Stimulated activated CD8-positive, alpha-beta memory T cell treated with anti-CD3 and anti-CD28 coated beads, Interleukin-12 subunit alpha, Interleukin-12 subunit beta, amount 100 ng/mL, for 24 hours (primary cell): ENCODE results near the gene DCAF4L1.
A peak's percentile ranks its signal among the peaks of the same experiment; 100 is the strongest.

Source experiments
- DNase-seq: peaks from one replicate; pipeline ENCODE4 v3.0.0-alpha.2; 2020; ENCODE audit errors: extremely low read depth

The DCAF4L1 gene, protein sequence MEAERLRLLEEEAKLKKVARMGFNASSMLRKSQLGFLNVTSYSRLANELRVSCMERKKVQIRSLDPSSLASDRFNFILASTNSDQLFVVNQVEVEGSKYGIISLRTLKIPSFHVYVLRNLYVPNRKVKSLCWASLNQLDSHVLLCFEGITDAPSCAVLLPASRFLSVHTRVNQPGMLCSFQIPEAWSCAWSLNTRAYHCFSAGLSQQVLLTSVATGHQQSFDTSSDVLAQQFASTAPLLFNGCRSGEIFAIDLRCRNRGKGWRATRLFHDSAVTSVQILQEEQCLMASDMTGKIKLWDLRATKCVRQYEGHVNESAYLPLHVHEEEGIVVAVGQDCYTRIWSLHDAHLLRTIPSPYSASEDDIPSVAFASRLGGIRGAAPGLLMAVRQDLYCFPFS

DNA sequence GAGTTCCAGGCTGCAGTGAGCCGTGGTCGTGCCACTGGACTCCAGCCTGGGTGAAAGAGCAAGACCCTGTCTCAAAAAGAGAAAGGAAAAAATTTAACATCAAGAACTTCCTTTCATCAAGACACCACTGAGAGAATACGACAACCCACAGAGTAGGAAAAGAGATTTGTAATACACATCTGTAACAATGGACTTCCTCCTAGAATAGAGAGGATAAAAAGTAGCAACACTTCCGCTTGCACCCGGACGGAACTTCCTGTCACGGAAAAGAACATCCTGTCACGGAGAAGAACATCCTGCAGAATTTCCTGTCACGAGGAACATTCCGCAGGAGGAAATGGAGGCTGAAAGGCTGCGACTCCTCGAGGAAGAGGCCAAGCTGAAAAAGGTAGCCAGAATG is at the start of gene DCAF4L1:
Gene DCAF4L1 (plus strand): TSS at position 301 of the 400 bp plus-strand sequence. CDS start 37 bp downstream, at position 338.
- DNase-seq: no peak

GRCh38 chr4:41932988-41933387 is 48.6 kb upstream of the DCAF4L1 start:
- DNase-seq: no peak

GRCh38 chr4:41933997-41934503 is 47.5 kb upstream of the DCAF4L1 start:
- no peak for DNase-seq

DNA sequence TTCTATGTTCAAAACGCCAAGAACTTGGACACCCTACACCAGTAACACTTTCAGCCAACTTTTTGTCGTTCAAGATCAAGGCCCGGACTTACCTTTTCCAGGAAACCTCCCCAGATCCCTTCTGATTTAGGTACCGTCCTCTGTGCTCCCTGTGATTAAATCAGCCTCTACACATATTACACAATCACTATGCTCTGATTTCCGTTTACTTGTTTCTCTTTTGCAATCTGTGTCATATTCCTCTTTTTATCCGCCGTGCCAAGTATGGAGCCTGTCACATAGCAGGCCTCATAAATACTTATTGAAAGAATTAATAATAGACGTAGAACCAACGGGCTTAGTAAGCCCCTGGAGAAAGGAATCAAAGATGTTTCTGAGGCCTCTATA is 47.0 kb upstream of the DCAF4L1 start:
- DNase-seq: no peak

DNA sequence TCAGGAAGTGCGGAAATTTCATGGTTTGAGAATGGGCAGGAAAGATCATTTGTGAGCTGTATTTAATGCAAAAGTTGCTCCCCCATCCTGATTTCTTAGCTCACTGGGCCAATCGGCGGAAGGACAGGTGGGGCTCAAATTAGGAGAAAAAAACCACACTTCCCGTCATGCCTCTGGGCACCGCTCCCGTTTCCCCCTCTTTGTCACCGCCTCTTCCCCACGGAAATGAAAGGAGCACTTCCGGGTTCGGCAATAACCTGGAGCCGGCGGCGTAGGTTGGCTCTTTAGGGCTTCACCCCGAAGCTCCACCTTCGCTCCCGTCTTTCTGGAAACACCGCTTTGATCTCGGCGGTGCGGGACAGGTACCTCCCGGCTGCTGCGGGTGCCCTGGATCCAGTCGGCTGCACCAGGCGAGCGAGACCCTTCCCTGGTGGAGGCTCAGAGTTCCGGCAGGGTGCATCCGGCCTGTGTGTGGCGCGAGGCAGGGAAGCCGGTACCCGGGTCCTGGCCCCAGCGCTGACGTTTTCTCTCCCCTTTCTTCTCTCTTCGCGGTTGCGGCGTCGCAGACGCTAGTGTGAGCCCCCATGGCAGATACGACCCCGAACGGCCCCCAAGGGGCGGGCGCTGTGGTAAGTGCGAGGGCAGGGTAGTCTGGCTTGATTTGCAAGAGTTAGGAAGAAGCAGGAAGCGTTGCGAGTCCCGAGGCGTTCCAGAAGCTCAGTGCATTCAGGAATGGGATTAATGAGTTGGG is 46.5 kb upstream of the DCAF4L1 start, which contains the start of gene TMEM33:
Gene TMEM33 (plus strand): TSS at position 529 of the 751 bp plus-strand sequence. CDS start 56 bp downstream, at position 585.
- peak; percentile 53 for DNase-seq

DNA sequence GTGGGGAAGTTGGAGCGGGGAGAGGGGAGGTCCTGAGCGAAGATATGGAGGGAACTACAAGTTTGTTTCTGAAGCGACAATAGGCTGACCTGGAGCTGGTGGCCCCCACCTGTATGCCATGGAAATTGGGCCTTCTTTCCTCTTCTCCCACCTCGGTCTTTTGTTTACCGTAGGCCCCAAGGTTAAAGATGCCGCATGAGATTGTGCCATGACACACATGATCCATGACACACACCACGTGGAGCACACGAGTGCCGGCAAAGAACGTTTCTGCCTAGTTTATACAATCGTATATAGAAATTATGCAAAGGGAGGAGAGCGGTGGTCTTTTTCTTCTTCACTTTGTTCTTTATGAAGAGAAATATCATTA is 45.9 kb upstream of the DCAF4L1 start:
- DNase-seq: no peak

- no peak for DNase-seq
These were observed 42.4 kb upstream of the DCAF4L1 start for GRCh38 chr4:41939016-41939626.

DNA sequence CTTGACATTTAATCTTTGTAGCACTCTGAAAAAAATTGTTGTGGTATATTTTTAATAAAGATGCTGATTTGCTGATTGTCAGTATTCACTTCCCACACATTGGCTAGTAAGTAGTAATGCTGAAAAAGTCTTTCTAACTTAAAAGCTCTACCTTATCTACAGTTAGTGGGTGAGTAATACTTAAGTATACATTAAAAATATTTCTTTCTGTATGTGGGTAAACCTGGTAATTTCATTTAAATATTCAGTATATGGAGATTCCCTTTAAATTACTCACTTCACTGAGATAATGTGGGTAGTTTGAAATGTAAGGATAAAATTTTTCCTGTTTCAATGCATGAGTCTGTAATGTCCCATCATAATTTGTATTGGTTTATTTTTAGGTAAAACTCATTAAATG is 40.7 kb upstream of the DCAF4L1 start:
- no peak for DNase-seq

DNA sequence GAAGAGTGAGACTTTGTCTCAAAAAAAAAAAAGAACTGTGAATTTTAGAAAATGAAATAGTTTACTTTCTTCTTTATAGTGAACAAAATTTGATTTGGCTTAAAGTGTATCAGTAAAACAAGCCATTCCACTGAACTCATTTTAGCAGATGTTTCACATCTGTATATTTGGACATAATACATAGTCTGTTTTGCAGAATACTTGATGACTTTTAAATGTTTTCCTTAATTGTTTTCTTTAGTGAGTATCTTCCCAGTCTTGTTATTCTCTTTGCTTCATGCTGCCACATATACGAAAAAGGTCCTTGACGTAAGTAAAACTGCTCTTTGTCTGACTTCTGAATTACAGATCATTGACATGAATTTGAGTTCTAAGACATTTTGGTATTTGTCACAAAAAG is 38.0 kb upstream of the DCAF4L1 start:
- DNase-seq: no peak

DNA sequence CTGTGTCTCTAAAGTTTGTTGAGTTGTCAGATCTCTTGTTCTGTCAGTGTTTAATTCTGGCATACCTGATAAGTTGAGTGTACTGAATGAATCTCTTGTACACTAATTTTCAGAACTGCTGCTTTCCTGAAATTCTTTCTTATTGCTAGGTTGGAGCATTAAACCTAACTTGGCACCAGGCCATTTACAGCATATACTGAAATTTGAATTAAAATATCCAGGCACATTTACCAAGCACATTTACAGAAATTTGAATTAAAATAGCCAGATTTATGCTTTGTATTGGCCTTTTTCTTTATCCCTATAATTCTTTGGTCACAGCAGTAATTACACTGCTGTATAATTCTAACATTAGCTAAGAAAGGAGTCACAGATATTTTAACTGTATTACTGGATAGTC is 37.5 kb upstream of the DCAF4L1 start:
- DNase-seq: no peak

DNA sequence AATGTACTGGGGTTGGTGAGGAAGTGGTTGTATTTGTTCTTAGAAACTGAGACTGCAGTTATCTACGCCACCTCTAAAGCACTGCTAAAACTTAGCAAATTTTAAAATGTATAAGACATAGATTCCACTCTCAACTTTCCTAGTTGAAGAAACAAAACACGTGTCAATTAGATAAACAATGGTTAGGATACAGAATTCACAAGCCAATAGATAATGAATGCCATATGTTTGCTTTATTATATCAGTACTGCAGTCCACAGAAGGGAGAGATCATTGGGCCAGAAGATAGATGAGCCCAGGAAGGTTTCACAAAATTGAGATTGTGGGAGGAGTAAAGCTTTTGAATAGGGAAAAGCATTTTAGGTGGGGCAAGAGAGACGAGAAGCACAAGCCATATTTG is 32.0 kb upstream of the DCAF4L1 start:
- DNase-seq: no peak

DNA sequence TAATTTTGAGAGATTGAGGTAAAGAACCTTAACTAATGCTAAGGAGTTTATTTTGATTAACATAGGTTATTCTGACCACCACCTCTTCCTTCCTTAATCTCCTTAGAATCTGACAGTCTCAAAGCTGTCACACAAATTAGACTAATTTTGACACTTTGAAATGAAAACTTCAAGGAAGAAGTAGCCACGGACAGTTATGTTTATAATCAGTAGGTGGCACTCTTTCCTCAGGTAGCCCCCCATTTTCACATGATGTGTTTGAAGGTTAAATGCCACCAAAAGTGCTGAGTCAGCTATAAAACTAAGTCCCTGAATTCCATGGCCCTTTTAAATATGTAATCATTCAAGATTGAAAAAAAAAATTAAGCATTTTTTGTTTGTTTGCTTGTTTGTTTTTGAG is 23.9 kb upstream of the DCAF4L1 start:
- DNase-seq: no peak

GRCh38 chr4:41963105-41963504 is 18.5 kb upstream of the DCAF4L1 start:
- no peak for DNase-seq

DNA sequence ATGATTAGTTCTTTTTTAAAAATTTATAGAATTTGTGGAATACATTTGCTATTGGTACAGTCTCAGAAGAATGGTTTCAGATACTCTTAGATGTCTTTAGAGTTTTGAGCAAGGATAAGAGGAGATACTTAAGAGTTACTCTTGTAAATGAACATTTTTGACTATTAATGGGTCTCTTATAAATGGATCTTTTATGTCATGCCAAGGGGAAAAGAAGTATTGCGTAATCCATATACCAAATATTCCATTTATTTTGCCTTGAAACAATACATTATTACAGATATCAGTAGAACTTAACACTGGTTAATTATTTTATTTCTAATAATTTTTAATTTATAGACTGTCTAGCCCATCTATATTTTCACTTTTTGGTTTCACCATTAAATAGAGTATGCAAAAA is 17.2 kb upstream of the DCAF4L1 start:
- no peak for DNase-seq

DNA sequence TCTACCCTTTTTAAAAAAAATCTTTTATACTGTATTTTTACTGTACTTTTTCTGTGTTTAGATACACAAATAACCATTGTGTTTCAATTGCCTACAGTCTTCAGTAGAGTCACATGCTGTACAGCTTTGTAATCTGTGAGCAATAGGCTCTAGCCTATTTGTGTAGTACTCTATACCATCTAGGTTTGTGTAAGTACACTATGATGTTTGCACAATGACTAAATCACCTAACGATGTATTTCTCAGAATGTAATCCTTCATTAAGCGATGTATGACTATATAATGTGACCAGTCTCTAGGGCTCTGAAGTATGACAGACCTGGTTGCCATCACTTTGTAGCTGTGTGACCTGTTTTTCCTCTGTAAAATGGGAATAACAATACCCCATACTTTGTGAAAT is 14.2 kb upstream of the DCAF4L1 start:
- no peak for DNase-seq

DNA sequence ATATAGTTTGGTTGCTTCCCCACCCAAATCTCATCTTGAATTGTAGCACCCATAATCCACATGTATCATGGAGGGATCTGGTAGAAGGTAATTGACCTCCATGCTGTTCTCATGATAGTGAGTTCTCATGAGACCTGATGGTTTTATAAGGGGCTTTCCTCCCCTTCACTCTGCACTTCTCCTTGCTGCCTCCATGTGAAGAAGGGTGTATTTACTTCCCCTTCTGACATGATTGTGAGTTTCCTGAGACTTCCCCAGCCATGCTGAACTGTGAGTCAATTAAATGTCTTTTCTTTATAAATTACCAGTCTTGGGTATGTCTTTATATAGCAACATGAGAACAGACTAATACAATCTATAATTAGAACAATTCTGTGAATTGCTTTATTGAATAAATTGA is 11.9 kb upstream of the DCAF4L1 start:
- no peak for DNase-seq

- DNase-seq: no peak
These were observed 6.2 kb upstream of the DCAF4L1 start for GRCh38 chr4:41975341-41975740.

DNA sequence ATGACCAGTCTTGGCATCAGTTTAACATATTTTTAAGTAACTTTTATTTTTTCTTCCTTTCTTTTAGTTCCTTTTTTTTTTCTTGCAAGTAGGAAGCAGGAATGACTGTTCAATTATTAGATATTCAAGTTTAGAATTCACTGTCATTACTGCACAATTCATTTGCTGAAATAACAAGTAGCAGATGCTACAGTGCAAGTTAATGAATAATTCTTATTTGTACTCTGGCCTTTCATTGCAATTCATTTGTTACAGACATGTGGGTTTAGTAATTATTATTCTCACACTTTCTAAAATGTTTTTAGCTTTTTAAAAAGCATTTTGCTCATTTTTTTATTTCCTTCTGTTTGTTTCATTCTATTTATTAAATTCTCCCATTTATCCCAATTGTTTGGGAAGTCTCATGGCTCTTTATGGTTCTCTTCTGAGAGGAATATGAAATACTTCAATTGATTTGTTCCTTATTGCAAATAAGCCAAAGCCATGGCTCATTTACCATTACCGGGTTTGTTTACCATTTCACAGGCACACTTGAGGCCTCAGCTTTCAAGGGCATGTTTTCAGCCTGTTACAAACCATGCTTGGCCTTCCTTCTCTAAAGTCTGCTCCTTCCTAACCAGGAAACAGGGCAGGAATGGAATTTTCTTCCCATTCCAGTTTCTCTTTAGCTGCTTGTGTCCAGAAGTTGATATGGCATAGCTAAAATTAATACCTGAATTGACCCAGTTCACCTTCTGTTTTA is 4.6 kb upstream of the DCAF4L1 start:
- no peak for DNase-seq

- DNase-seq: no peak
These were observed 3.8 kb upstream of the DCAF4L1 start for GRCh38 chr4:41977709-41978108.

DNA sequence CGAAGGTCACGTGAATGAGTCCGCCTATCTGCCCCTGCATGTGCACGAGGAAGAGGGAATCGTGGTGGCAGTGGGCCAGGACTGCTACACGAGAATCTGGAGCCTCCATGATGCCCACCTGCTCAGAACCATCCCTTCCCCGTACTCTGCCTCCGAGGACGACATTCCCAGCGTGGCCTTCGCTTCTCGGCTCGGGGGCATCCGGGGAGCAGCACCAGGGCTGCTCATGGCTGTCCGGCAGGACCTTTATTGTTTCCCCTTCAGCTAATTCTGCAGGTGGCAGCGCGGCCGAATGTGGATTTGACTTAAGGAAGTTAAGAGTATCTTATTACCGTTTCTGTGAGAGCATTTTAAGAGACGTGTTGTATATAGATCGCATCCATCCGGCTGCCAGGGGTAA is 1.2 kb downstream of the DCAF4L1 start:
- DNase-seq: no peak

DNA sequence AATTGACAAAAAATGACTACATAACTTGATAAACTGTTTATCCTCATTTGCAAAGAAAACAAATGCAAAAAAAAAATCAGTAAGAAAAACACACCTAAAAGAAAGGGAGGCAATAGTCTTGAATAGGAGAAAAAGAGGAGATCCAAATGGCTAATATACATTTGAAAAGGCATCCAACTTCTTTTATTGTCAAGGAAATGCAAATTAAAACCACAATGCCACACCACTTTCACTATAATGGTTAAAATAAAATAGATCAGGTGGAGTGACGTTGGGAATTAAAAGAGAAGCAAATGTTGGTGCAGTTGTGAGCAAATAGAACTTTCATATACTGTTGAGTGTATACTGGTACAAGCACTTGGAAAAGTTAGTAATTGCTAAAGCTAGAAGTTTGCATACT is 3.6 kb downstream of the DCAF4L1 start:
- no peak for DNase-seq

DNA sequence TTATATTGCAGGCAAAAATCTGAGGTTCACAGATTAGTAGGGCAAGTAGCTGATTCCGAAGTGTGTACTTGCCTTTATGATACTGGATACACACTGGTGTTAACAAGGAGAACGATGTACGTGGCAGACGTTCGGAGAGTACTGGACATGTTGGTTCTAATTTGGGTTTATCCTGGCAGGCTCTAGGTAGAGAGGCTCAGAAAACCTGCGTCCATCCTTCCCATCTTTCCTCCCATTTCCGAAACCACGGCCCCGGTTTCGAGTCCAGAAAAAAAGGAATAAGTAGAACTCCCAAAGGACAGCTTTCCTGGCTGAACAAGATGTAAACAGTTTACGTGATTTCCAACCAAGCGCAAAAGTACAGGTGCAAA is 8.4 kb downstream of the DCAF4L1 start:
- no peak for DNase-seq
